Measurements from ENCODE around the gene CFAP58. TPM values are rescaled to one million over a fixed set of nuclear protein-coding genes. Genes with fewer than 3 reads are reported as not detected.
A peak's percentile ranks its signal among the peaks of the same experiment; 100 is the strongest.

Gene CFAP58
- total RNA-seq, 1 experiment from 2014 or later, result 0.63 TPM

DNA sequence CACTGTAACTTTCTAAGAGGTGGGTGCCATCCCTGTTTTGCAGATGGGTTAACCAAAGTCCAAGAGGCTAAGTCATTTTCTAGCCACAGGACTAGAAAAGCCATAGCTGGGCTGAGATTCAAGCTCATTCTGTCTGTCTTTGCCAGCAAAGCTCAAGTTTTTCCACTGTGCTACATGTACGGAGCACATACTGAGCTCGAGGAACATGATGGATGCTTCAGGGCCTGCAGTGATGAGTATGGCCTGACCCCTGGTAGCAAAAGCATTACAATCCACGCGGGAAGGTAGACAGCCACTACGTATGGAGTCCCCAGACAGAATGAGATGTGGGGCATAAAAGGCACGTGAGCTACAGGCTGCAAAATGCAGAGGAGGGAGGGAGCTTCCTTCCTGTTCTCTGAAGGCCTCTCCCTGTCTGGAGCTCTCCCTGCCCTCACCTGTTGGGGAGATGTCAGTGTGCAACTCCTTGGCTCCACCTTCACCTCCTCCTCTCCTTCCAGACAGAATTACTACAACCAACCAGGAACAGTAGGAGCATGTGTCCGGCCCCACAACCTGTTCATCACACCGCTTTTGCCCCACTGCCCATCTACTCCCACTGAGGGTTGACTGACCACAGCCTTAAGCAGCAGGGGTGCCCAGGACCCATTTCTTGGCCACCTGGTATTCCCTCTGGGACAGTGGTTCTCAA, 31.8 kb upstream of the CFAP58 start:
- Histone ChIP-seq H3K23ac (ENCODE audit: insufficient read length, low read depth, low read length) (no peak overlapping the region), H3K18ac (ENCODE audit: insufficient read length, low read depth, low read length) (no peak overlapping the region), H4K8ac (replicated peaks; ENCODE audit: insufficient read length, low read depth, low read length) (no peak overlapping the region), H4K91ac (ENCODE audit: insufficient read length, low read depth, low read length) (no peak overlapping the region), H2BK5ac (ENCODE audit: insufficient read length, low read length) (no peak overlapping the region), H2BK20ac (ENCODE audit: low read depth, low read length, poor library complexity, severe bottlenecking) (no peak overlapping the region), H3K9me3 (ENCODE audit: control insufficient read depth, low read depth, low read length) (no peaks in the 10 kb centered on the region), H3K56ac (ENCODE audit: insufficient read length, low read depth, low read length) (no peak overlapping the region), H3K4me1 (ENCODE audit: insufficient read depth, low read length) (peaks cover 27% of the 10 kb centered on the region), H2AK5ac (ENCODE audit: insufficient read length, low read length) (no peak overlapping the region), H3K27me3 (ENCODE audit: insufficient read depth, low read length) (no peaks in the 10 kb centered on the region), H3K23me2 (ENCODE audit: insufficient read length, low read depth, low read length, poor library complexity, severe bottlenecking) (no peaks in the 10 kb centered on the region), H3K4ac (ENCODE audit: low read depth, low read length) (no peak overlapping the region), H4K20me1 (ENCODE audit: control insufficient read depth, insufficient read depth, insufficient read length) (no peaks in the 10 kb centered on the region), H3K27ac (ENCODE audit: insufficient read length, low read depth, low read length) (no peak overlapping the region), H4K5ac (ENCODE audit: insufficient read length, low read depth, low read length) (no peak overlapping the region), H3K14ac (ENCODE audit: insufficient read depth, low read length) (no peak overlapping the region), H2BK12ac (ENCODE audit: insufficient read length, low read depth, low read length) (no peak overlapping the region), H3K4me2 (ENCODE audit: insufficient read depth, insufficient read length, low read length) (no peak overlapping the region), H2BK120ac (ENCODE audit: low read depth, low read length, poor library complexity, severe bottlenecking) (no peak overlapping the region), H2AFZ (ENCODE audit: low read length) (no peak overlapping the region), H3K79me2 (ENCODE audit: insufficient read depth, low read length) (peaks cover 18% of the 10 kb centered on the region; the same call in 1 of the 2 replicates), H2BK15ac (ENCODE audit: low read depth, low read length) (no peak overlapping the region), H3K79me1 (ENCODE audit: insufficient read depth, low read depth, low read length, poor library complexity, severe bottlenecking) (no peaks in the 10 kb centered on the region), H3T11ph (ENCODE audit: low read length) (no peak overlapping the region), H3K9ac (ENCODE audit: extremely low read depth, insufficient read length, low read length) (no peak overlapping the region)
- no peak for DNase-seq
- Mint-ChIP-seq H3K9me3 (no peaks in the 10 kb centered on the region), H3K4me3 (no peak overlapping the region; a peak in 1 of 5 replicates), H3K27me3 (ENCODE audit: low read depth) (no peaks in the 10 kb centered on the region), H3K36me3 (ENCODE audit: insufficient read depth in 1 of 3, low read depth in 3 of 3) (peaks cover 18 to 23% (median 22%) of the 10 kb centered on the region in 3 experiments), H3K27ac (peak overlapping the region in 2 of 3 experiments; percentile 54 to 88; a peak in 5 of 7 replicates), H3K4me1 (peaks cover 78 to 80% of the 10 kb centered on the region in 2 experiments)
- no CpG with 5 or more reads among the region's 8 CpGs for WGBS (ENCODE audit: extremely low coverage, insufficient read length, low lambda C conversion rate)
- TF ChIP-seq, protein P1, sequence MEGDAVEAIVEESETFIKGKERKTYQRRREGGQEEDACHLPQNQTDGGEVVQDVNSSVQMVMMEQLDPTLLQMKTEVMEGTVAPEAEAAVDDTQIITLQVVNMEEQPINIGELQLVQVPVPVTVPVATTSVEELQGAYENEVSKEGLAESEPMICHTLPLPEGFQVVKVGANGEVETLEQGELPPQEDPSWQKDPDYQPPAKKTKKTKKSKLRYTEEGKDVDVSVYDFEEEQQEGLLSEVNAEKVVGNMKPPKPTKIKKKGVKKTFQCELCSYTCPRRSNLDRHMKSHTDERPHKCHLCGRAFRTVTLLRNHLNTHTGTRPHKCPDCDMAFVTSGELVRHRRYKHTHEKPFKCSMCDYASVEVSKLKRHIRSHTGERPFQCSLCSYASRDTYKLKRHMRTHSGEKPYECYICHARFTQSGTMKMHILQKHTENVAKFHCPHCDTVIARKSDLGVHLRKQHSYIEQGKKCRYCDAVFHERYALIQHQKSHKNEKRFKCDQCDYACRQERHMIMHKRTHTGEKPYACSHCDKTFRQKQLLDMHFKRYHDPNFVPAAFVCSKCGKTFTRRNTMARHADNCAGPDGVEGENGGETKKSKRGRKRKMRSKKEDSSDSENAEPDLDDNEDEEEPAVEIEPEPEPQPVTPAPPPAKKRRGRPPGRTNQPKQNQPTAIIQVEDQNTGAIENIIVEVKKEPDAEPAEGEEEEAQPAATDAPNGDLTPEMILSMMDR (conservative IDR thresholded peaks at IDR 0.05), result no peak
